ACC112 (cell line): ENCODE results near the gene RTRAF.

ENCODE experiments used
- H2AFZ ChIP-seq: fragments of 200-600 bp; sonication (generic); one replicate; pipeline ENCODE4 v1.6.0; 2017; ENCODE audit warnings: antibody characterized with exemption, low read length; ENCODE audit not compliant: unreplicated experiment
- H3K27ac ChIP-seq: fragments of 200-600 bp; sonication (generic); 2 replicates; pipeline ENCODE4 v1.5.1; 2014; ENCODE audit warnings: low read depth, mild to moderate bottlenecking, antibody characterized with exemption, low read length, moderate library complexity
- H3K27me3 ChIP-seq: fragments of 200-600 bp; sonication (generic); 2 replicates; pipeline ENCODE4 v1.6.1; 2014; ENCODE audit warnings: mild to moderate bottlenecking, antibody characterized with exemption, low read length, moderate library complexity, mixed read lengths; ENCODE audit not compliant: insufficient read depth
- H3K36me3 ChIP-seq: fragments of 200-600 bp; sonication (generic); 2 replicates; pipeline ENCODE4 v1.6.1; 2016; ENCODE audit warnings: mild to moderate bottlenecking, antibody characterized with exemption, low read length, moderate library complexity, mixed read lengths; ENCODE audit not compliant: insufficient read depth
- H3K4me1 ChIP-seq: fragments of 200-600 bp; sonication (generic); one replicate; pipeline ENCODE4 v1.6.1; 2016; ENCODE audit warnings: low read length, mixed read lengths; ENCODE audit not compliant: insufficient read depth, unreplicated experiment, control insufficient read depth
- H3K4me3 ChIP-seq: fragments of 200-600 bp; sonication (generic); 2 replicates; pipeline ENCODE4 v1.5.1; 2014; ENCODE audit warnings: mild to moderate bottlenecking, low read depth, low read length
- H3K79me2 ChIP-seq: fragments of 200-600 bp; sonication (generic); one replicate; pipeline ENCODE4 v1.6.0; 2016; ENCODE audit warnings: low read length; ENCODE audit not compliant: control insufficient read depth, unreplicated experiment, insufficient read depth

Gene RTRAF

DNA sequence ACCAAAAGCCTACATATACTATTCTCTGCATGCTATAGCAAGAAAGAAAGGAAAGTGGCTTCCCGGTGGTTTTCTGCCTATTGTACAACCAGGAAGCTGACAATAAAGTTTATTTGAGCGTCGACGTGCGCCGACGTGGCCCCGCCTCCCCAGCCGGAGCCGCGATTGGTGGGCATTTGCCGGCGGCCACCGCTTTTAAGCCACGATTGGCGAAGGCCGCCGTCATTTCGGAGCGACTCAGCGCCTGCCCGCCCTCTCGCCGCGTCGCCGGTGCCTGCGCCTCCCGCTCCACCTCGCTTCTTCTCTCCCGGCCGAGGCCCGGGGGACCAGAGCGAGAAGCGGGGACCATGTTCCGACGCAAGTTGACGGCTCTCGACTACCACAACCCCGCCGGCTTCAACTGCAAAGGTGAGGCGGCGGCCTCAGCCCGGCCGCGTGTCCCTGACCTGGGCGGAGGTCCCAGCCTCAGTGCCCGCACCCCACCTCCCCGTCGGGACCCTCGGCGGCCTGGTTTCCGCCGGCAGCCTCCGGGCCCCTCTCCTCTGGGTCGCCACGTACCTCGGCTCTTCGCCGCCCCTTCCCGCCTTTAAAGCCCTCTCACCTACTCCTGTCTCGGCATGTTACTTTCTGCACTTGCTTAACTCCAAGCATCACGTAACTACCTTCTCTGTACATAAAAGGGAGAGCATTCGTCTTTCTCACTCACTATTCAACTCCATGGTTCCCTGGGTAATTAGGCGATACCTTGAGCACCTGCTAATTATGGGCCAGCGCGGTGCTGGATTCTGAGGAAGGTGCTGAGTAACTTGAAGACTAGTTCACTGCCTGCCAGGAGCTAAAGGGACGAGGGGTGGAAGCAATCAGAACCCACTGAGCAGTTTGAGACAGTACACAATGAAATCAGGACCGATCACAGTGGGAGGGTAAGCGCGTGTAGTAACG is at the start of gene RTRAF:
Gene RTRAF (plus strand): TSS at position 254 of the 942 bp plus-strand sequence. CDS start 94 bp downstream, at position 348.
- Histone ChIP-seq H3K27ac (peak within 1 kb of the TSS; percentile 53; the same call in 1 of the 2 replicates), H3K4me3 (peak within 1 kb of the TSS; percentile 82), H2AFZ (peak within 1 kb of the TSS; percentile 91), H3K27me3 (no peaks in the 10 kb centered on the region; the same call in 1 of the 2 replicates), H3K36me3 (peaks cover 25% of the 10 kb centered on the region), H3K79me2 (peaks cover 43% of the 10 kb centered on the region), H3K4me1 (peaks cover 30% of the 10 kb centered on the region)

DNA sequence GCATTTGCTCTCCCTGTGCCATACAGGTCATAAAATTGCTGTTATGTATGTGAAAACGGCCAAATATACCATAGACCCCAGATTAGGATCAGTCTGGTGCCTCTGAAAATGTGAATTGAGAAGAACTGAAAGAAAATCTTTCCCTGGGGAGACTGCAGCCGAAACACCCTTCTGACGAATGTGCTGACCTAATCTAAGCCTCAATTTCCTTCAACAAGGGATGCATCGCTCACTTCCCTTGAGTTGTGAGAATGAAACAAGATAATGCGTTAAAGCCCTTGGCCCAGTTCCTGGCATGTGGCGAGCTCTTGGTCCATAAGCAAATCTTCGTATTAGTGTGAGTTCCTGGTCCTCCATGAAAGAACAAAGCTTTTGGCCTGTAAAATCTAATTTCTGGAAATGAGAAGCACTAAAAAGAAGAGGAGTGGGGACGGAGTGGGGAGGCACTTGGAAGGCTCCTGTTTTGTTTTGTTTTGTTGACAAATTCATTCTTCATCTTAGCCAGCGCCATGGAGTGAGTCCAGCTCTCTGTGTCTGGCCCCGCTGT is 49.5 kb upstream of the RTRAF start:
- Histone ChIP-seq H3K4me1 (no peaks in the 10 kb centered on the region), H3K27me3 (no peaks in the 10 kb centered on the region), H3K79me2 (no peaks in the 10 kb centered on the region), H3K36me3 (no peaks in the 10 kb centered on the region), H3K27ac (no peak overlapping the region), H2AFZ (no peak overlapping the region), H3K4me3 (no peak overlapping the region)

DNA sequence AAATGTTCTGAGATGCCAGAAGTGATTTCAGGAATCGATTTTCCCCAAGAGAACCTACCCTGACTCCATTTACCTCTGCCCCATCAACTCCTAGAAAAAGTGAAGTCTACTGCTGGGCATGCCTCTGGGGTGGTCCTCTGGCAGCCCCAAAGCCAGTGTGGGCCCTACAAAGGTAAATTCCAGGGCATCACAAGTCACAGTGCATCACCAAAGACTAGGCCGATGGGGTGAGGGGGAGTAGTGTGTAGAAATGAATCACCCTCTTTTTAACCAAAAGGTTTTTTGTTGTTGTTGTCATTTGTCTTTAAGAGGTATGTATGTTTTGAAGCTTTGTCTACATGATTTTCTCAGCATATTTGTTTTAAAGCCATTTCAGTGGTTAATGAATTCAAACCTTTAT is 46.4 kb upstream of the RTRAF start:
- no peaks in the 10 kb centered on the region for H3K79me2 ChIP-seq
- H3K27me3 ChIP-seq: no peaks in the 10 kb centered on the region
- no peak overlapping the region for H3K4me3 ChIP-seq
- no peaks in the 10 kb centered on the region for H3K36me3 ChIP-seq
- no peaks in the 10 kb centered on the region for H3K4me1 ChIP-seq
- H2AFZ ChIP-seq: no peak overlapping the region
- H3K27ac ChIP-seq: no peak overlapping the region

DNA sequence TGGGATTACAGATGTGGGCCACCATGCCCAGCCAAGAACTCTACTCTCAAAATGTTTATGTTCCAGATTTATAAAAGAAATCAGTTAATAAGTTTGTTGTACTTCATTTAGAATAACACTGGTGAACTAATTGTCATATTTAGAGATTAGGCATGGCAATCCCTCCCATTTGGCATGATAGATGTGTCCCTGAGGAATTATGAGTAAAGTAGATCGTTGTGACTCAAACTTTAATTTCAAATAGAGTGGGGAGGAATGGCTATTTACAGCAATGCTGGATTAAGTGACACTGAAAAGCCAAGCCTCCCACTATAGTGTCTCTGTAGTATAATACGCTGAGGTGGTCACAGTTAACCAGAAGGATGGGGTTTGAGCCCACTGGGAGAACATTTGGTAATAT is 39.3 kb upstream of the RTRAF start:
- H3K27me3 ChIP-seq: no peaks in the 10 kb centered on the region
- H2AFZ ChIP-seq: no peak overlapping the region
- no peak overlapping the region for H3K4me3 ChIP-seq
- H3K36me3 ChIP-seq: no peaks in the 10 kb centered on the region
- peaks cover 10% of the 10 kb centered on the region for H3K4me1 ChIP-seq
- H3K27ac ChIP-seq: no peak overlapping the region
- H3K79me2 ChIP-seq: no peaks in the 10 kb centered on the region

DNA sequence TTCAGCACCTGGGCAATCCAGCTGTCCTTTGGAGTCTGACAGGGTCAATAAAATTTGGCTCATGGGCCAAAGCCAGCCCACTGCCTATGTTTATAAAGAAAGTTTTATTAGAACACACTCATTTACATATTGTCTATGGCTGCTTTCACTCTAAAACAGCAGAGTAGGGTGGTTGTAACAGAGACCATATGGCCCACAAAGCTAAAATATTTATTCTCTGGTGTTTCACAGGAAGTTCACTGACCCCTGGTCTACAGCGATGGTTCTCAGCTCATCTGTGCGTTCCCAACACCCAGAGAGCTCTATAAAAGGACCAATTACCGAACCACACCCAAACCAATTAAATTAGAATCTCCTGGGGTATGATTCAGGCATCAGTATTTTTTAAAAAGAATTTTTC is 37.7 kb upstream of the RTRAF start:
- no peaks in the 10 kb centered on the region for H3K27me3 ChIP-seq
- no peak overlapping the region for H3K27ac ChIP-seq
- no peak overlapping the region for H2AFZ ChIP-seq
- H3K4me3 ChIP-seq: no peak overlapping the region
- H3K4me1 ChIP-seq: peaks cover 10% of the 10 kb centered on the region
- no peaks in the 10 kb centered on the region for H3K79me2 ChIP-seq
- H3K36me3 ChIP-seq: 0 out of 2 replicates have a peak, but pooled peaks cover 3% of the 10 kb centered on the region

DNA sequence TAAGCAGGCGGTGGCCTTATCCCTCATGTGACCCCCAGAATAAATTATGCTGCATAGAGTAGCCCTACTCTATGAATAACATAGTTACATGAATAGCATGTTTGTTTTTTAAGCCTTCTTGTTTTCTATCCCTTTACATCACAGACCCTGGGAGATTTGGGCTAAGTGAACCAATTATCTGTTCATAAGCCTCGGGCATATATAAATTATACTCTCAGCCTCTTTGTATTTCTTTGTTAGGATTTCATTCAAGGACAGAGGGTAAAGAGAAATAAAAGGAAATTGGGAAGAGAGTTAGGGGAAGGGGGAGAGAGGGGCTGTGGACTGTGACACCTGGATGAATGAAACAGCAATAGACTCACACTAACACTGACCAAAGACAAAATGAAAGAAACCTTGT is 35.3 kb upstream of the RTRAF start:
- no peak overlapping the region for H3K27ac ChIP-seq
- H3K79me2 ChIP-seq: no peaks in the 10 kb centered on the region
- peaks cover 13% of the 10 kb centered on the region; the same call in 1 of the 2 replicates for H3K36me3 ChIP-seq
- no peak overlapping the region for H3K4me3 ChIP-seq
- H3K4me1 ChIP-seq: peaks cover 10% of the 10 kb centered on the region
- H3K27me3 ChIP-seq: no peaks in the 10 kb centered on the region
- H2AFZ ChIP-seq: no peak overlapping the region

DNA sequence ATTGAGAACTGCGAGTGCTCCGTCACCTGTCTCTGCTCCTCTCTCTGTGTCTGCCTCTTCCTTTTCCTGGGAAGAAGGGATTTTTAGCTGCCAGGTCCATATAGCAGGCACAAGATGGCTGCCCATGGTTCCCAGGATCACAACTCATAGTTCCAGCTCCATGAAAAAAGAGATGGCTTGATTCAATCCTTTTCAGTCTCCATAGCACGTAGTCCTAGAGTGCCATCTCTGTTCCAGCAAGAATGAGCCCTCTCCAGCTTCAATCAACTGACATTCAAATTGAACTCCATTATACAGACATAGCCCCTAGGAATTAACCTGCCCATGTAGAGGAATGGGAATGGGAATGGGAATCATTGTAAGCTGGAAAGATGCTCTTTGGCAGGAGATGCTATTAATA is 34.7 kb upstream of the RTRAF start:
- Histone ChIP-seq H3K27ac (no peak overlapping the region), H3K36me3 (peaks cover 13% of the 10 kb centered on the region), H3K27me3 (no peaks in the 10 kb centered on the region), H3K79me2 (no peaks in the 10 kb centered on the region), H2AFZ (no peak overlapping the region), H3K4me1 (peaks cover 8% of the 10 kb centered on the region), H3K4me3 (no peak overlapping the region)

DNA sequence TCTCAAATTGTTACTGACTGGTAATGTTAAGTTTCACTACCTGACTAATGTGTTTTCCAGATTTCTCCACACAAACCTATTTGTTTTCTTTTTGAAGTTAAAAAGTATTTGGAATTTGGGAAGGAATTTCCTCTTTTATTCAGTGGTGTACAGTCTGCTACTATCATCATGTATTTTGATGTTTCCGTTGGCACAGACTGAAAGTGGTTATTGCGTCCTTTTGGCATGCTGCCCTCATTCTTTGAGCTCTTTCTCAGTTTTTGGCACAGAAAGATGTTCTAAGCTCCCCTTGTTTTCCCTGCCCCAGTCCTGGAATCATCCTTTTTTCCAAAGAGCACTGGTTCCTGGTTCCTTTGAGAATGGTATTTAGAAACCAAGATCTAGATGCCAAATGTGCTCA is 31.4 kb upstream of the RTRAF start:
- Histone ChIP-seq H3K4me1 (peaks cover 9% of the 10 kb centered on the region), H3K79me2 (no peaks in the 10 kb centered on the region), H2AFZ (no peak overlapping the region), H3K27ac (no peak overlapping the region), H3K27me3 (no peaks in the 10 kb centered on the region), H3K36me3 (peaks cover 19% of the 10 kb centered on the region), H3K4me3 (no peak overlapping the region)

DNA sequence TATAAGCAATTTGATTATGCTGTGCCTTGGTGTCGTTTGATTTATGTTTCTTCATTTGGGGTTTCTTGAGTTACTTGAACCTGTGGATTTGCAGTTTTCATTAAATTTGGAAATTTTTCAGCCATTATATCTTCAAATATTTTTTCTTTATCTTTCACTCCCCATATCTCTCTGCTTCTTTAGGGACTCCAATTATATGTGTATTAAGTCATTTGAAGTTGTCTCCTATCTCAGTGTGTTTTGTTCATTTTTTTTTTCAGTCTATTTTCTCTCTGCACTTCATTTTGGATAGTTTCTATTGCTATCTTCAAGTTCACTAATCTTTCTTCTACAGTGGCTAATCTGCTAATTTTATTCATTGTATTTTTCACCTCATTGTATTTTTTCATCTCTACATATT is 29.4 kb upstream of the RTRAF start:
- H3K36me3 ChIP-seq: peaks cover 19% of the 10 kb centered on the region
- no peaks in the 10 kb centered on the region for H3K79me2 ChIP-seq
- no peak overlapping the region for H3K27ac ChIP-seq
- no peak overlapping the region for H2AFZ ChIP-seq
- no peak overlapping the region for H3K4me3 ChIP-seq
- H3K4me1 ChIP-seq: peaks cover 10% of the 10 kb centered on the region
- no peaks in the 10 kb centered on the region for H3K27me3 ChIP-seq

DNA sequence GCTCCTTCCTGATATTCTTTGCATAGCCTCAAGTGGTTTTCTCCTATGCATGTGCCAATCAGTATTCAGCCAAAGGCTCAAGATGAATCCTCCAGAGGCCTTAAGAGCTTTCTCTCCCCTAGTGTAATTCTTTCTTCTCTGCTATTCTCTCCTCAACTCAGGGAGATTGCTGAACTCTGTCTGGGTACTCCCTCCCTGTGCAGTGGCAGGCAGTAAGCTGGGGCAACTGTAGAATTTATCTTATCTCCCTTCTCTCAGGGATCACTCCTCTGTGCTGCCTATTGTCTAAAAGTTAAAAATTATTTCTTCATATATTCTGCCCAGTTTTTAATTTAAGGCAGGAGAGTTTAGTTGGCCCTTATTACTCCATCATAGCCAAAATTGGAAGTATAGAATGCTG is 28.5 kb upstream of the RTRAF start:
- Histone ChIP-seq H3K36me3 (peaks cover 19% of the 10 kb centered on the region), H2AFZ (no peak overlapping the region), H3K4me3 (no peak overlapping the region), H3K27me3 (no peaks in the 10 kb centered on the region), H3K27ac (no peak overlapping the region), H3K4me1 (peaks cover 10% of the 10 kb centered on the region), H3K79me2 (no peaks in the 10 kb centered on the region)

DNA sequence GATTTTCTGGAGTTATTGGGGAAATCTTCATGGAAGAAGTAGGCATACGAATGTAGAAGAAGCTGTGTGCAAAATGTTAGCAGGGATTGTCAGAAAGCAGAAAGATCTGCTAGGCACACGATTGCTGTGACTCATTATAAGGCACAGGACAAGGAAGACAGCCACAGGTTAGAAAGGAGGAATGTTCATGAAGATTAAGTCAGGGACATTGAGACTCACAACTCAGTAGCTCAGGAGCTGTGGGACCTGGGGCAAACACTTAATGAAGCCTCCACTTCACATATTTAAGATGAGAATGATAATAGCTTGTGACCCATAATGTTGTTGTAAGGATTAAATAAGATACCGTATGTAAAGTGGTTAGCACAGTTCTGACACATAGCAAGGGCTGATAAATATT is 26.6 kb upstream of the RTRAF start:
- no peaks in the 10 kb centered on the region for H3K79me2 ChIP-seq
- peaks cover 10% of the 10 kb centered on the region for H3K4me1 ChIP-seq
- peak overlapping the region; percentile 64 for H3K4me3 ChIP-seq
- peaks cover 10% of the 10 kb centered on the region for H3K36me3 ChIP-seq
- H3K27me3 ChIP-seq: no peaks in the 10 kb centered on the region
- peak overlapping the region; percentile 88 for H2AFZ ChIP-seq
- H3K27ac ChIP-seq: no peak overlapping the region
